Measurements from ENCODE around the gene ABHD4.
A peak's percentile ranks its signal among the peaks of the same experiment; 100 is the strongest.
"Not testable (repeated sequence)": the region's sequence is repeated elsewhere in the genome, so short reads cannot be mapped to it uniquely, and the experiment has no call there.

ABHD4 gene

GRCh38 chr14:22589096-22589839, 8.8 kb upstream of the ABHD4 start, which contains the start of gene DAD1:
TSS of gene DAD1 (minus strand) at chr14:22589224. CDS start at chr14:22589157, 67 bp downstream.
- peak; percentile 95 for DNase-seq (ENCODE audit: low read depth)

DNA sequence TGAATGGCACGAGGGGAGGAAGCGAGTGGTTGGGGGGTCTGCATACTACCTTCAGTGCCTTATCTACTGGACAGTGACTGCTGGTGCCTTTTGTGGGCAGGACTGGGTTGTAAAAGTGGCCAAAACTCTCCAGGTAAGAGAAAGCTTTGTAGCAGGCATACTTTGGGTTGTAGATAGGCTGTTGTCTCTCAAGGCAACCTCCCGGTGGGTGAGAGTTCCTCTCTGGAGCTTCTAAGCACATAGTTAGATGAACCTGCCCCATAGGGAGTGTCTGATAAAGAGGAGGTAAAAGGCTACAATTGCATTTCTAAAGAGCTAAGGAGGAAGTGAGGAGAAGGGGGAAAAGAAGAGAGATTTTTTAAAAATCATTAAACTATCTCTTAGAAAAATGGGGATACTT, 4.9 kb upstream of the ABHD4 start:
- DNase-seq (ENCODE audit: low read depth) = no peak

GRCh38 chr14:22593601-22594000, 4.5 kb upstream of the ABHD4 start:
- DNase-seq (ENCODE audit: low read depth) = no peak

GRCh38 chr14:22594156-22594716, 3.9 kb upstream of the ABHD4 start:
- no peak for DNase-seq (ENCODE audit: low read depth)

DNA sequence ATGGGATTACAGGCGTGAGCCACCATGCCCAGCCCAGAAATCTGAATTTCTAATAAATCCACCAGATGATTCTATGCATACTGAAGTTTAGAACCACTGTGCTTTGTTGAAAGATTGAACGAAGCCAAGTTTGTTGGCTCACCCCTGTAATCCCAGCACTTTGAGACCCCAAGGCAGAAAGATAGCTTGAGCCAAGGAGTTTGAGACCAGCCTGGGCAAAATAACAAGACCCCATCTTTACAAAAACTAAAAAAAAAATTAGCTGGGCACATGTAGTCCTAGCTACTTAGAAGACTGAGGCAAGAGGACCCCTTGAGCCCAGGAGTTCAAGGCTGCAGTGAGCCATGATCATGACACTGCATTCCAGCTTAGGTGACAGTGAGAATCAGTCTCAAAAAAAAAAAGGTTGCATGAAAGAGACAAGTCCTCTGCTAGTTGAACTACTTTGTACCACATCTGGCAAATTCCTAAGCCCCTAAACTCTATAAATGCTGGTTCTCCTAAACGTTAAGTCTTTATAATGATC, 1.7 kb upstream of the ABHD4 start:
- DNase-seq (ENCODE audit: low read depth) = no peak

DNA sequence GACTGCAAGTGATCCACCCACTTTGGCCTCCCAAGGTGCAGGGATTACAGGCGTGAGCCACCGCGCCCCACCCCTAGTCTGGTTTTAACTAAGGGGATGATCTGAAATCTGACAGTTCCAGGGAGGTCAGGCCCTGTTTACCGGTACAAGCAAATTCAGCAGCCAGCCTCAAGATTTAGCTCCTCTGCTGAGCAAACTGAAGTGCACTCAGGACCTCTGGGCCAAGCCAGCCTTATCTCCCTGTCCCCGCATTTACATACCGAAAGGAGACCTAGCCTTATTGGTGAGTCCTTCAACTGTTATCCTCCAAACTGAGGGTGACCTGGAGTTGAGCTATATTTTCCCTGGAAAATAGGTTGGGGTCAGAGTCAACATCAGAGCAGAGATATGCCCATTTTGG, 835 bp upstream of the ABHD4 start:
- DNase-seq (ENCODE audit: low read depth) = no peak

- DNase-seq (ENCODE audit: low read depth) = no peak
Measured at GRCh38 chr14:22597771-22598098, 365 bp upstream of the ABHD4 start.

GRCh38 chr14:22598896-22599244, 770 bp downstream of the ABHD4 start:
- DNase-seq (ENCODE audit: low read depth) = no peak

DNA sequence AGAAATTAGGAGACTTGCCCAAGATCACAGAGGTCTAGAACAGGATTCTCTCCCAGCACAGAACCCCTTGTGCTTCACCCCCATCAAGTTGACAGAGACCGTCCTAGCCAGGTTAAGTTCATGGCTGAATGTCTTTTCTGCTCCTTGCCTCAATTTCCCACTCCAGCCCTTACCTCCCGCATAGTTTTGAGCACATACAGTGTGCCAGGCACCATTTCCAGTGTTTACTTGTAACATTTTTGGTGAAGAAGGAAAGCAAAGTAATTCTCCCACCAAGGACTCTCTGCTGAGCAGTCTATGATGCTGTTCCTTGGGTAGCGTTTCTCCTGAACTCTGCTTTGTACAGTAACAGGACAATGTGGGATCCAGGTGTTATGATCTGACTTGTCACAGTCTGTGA, 1.2 kb downstream of the ABHD4 start:
- no peak for DNase-seq (ENCODE audit: low read depth)

DNA sequence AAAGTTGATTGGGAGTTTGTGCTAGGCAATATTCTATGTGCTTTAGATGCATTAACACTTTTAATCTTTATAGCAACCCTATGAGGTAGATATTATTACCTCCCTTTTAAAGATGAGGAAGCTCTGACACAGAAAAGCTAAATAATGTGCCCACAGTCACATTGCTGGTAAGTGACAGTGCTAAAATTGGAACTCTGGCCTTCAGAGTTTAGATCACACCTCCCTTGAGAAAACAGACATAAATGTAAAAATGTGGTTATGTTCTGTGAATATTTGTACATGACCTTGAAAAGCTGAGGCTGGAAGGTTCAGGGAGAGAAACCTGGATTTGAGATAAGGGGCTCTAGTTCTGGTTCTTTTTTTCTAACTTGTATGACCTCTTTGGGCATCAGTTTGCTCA, 1.9 kb downstream of the ABHD4 start:
- DNase-seq (ENCODE audit: low read depth) = no peak

- DNase-seq (ENCODE audit: low read depth) = no peak
Measured at GRCh38 chr14:22601456-22601855, 3.4 kb downstream of the ABHD4 start.

DNA sequence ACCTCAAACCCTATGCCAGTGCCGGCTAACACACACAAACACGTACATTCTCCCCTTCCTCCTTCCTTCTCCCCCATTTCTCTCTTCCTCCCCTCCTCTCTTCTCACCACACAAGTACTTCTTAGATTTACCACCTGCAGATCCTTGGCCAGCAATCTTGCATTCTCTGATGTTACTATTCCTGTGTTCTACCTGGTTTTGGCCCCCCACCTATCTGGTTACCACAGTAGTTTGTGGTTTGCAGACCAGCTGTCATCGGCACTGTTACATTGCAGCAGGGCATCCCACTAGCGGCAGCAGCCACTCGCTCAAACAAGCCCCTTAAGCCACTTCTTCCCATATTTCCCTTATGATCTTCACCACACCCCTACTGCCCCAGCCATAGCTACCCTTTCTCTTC, 3.9 kb downstream of the ABHD4 start:
- DNase-seq (ENCODE audit: low read depth) = no peak

DNA sequence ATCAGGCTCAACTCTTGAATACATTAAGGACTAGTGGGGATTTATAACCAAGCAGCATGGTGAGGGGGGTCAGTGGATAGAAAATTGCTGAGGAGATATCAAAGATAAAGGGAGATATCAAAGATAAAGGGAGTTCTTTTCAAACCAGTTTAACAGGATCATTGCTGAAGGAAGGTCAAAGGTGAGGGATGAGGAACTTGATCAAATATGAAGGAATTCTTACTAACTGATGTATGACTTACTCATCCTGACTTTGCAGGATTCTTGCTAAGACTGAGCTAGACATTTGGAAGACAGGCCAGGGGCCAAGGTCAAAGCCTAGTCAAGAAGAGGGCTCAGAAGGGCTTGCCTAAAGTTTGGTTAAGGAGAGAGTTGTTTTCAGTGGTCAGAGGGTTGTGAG, 4.8 kb downstream of the ABHD4 start:
- peak; percentile 49 for DNase-seq (ENCODE audit: low read depth)

- DNase-seq (ENCODE audit: low read depth) = no peak
Measured at GRCh38 chr14:22606380-22606779, 8.3 kb downstream of the ABHD4 start.

DNA sequence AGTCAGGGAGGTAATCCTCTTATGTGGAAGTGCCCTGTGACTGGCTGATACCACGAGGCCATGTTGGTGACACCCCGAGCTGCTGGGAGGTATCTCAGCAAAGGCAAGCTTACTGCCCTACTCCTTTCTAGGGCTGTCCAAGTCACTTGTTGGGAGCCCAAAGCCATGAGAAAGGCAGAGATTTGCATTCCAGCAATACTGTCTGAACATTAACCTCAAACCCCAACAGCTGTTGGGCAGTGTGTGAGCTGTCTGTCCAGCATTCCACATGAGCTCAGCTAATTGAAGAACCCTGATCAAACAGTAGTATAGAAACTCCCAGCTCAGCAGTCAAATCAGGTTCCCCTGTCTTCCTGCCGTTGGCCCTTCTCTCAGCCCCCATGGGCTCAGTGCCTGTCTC, 9.2 kb downstream of the ABHD4 start:
- no peak for DNase-seq (ENCODE audit: low read depth)

GRCh38 chr14:22610931-22611330, 12.8 kb downstream of the ABHD4 start:
- DNase-seq (ENCODE audit: low read depth) = no peak

DNA sequence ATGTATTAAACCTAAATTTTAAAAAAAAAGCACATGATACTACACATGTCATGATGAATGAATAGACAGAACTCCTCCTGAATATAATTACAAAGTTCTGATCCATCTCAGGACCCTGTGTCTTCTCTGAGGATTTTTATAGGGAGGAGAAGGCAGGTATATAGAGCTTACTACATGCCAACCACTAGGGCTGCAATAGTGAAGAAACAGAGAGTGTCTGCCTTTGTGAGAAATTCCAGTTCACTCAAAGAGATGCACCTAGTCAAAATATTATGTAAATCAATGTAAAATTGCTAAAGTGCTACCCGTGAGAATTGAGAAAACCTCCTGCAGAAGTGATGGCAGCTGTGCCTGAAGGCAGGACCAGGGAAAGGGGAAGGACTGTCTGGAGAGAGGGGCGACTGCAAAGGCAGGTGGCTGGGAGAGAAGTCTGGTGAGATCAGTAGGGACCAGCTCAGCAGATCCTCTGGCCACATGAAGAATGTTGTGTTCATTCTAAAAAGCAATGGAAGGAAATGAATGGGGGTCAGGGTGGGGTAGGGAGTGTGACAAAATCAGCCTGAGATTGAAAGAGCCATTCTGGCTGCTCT, 15.1 kb downstream of the ABHD4 start:
- DNase-seq (ENCODE audit: low read depth) = no peak

DNA sequence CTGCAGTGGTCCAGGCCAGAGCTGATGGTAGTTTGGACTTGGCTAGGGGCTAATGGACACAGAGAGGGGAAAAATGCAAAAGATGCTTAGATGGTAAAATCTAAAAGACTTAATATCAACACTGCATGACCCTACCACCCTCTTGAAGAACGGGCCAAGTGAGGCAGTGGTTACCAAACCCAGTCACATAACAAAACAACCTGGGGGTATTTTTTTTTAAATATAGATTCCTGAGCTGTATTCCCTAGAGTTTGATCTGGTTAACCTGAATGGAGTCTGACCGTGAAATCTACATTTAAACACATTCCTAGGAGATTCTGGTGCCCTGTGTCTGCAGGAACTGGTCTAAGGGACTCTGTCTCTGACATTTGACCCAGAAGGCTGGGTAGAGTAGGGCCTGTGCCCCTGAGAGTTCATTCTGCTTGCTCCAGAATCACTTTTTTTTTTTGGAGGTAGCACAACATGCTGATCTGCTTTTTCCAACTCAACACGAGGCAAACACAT, 15.7 kb downstream of the ABHD4 start:
- no peak for DNase-seq (ENCODE audit: low read depth)

GRCh38 chr14:22614240-22614799, 16.2 kb downstream of the ABHD4 start:
- peak; percentile 89 for DNase-seq (ENCODE audit: low read depth)

DNA sequence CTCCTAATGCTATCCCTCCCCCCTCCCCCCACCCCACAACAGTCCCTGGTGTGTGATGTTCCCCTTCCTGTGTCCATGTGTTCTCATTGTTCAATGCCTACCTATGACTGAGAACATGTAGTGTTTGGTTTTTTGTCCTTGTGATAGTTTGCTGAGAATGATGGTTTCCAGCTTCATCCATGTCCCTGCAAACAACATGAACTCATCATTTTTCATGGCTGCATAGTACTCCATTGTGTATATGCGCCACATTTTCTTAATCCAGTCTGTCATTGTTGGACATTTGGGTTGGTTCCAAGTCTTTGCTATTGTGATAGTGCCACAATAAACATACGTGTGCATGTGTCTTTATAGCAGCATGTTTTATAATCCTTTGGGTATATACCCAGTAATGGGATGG, 17.7 kb downstream of the ABHD4 start:
- not testable (repeated sequence) for DNase-seq (ENCODE audit: low read depth)

GRCh38 chr14:22622255-22622654, 24.2 kb downstream of the ABHD4 start:
- DNase-seq (ENCODE audit: low read depth) = no peak

GRCh38 chr14:22623047-22623446, 24.9 kb downstream of the ABHD4 start:
- DNase-seq (ENCODE audit: low read depth) = no peak

GRCh38 chr14:22626590-22626989, 28.5 kb downstream of the ABHD4 start:
- no peak for DNase-seq (ENCODE audit: low read depth)

All from HS-5 (cell line).